H1 (cell line): ENCODE data around the gene EXD3. TPM values are rescaled to one million over a fixed set of nuclear protein-coding genes. Genes with fewer than 3 reads are reported as not detected.

Source experiments
- CTCF ChIA-PET: fragments of 300-600 bp; sonication (Branson Sonifier 250); formaldehyde crosslinking; loops from one replicate; lab custom pipeline; 2021; ENCODE audit not compliant: partially characterized antibody; lab: Charles Lee
- POLR2A ChIA-PET: fragments of 300-600 bp; sonication (Branson Sonifier 250); formaldehyde crosslinking; loops from one replicate; lab custom pipeline; 2021; ENCODE audit warnings: inconsistent platforms; ENCODE audit not compliant: partially characterized antibody; lab: Charles Lee
- DNase-seq, 2 experiments: peaks; one replicate each; pipeline versions ENCODE4 v3.0.0 to v3.0.0-alpha.2; 2010 to 2022; ENCODE audit warnings: low spot score in 2 of 2, low read depth in 1 of 2, mixed read lengths in 1 of 2
- FAIRE-seq: peaks from 2 replicates; lab custom pipeline; 2011; peaks lifted over from hg19 to GRCh38; lab: Jason Lieb, UNC
- H2AFZ ChIP-seq: 2 replicates; pipeline ENCODE4 v1.8.1; 2012; ENCODE audit warnings: low read length, inconsistent platforms
- H2AK5ac ChIP-seq: 2 replicates; pipeline ENCODE4 v1.6.1; 2013; ENCODE audit warnings: low read depth, low read length
- H2BK120ac ChIP-seq: replicated peaks from 2 replicates; pipeline ENCODE3; 2013; ENCODE audit warnings: low read depth, low read length, inconsistent platforms
- H2BK12ac ChIP-seq: 2 replicates; pipeline ENCODE4 v1.6.1; 2013; ENCODE audit warnings: low read depth, low read length
- H2BK15ac ChIP-seq: 2 replicates; pipeline ENCODE4 v1.6.1; 2013; ENCODE audit warnings: low read length
- H2BK20ac ChIP-seq: 2 replicates; pipeline ENCODE4 v1.6.1; 2013; ENCODE audit warnings: low read length
- H2BK5ac ChIP-seq: 2 replicates; pipeline ENCODE4 v1.6.1; 2013; ENCODE audit warnings: low read depth, low read length
- H3K14ac ChIP-seq: 2 replicates; pipeline ENCODE4 v1.6.1; 2013; ENCODE audit warnings: inconsistent platforms; ENCODE audit not compliant: insufficient read length
- H3K18ac ChIP-seq: 2 replicates; pipeline ENCODE4 v1.6.1; 2013; ENCODE audit warnings: low read length; ENCODE audit errors: extremely low read depth
- H3K23ac ChIP-seq: 2 replicates; pipeline ENCODE4 v1.6.1; 2013; ENCODE audit warnings: inconsistent platforms; ENCODE audit not compliant: insufficient read length
- H3K23me2 ChIP-seq: 2 replicates; pipeline ENCODE4 v1.6.1; 2013; ENCODE audit warnings: low read depth, low read length
- H3K27ac ChIP-seq: 2 replicates; pipeline ENCODE4 v1.6.1; 2011; ENCODE audit warnings: low read depth, low read length, inconsistent platforms
- H3K27me3 ChIP-seq, 4 experiments: replicated peaks in 1 of 4; 1 replicate in 1 of 4; 2 replicates in 3 of 4; pipeline versions ENCODE4 v1.6.1 to v1.8.1; 2011 to 2013; ENCODE audit warnings: low read length in 3 of 4, mild to moderate bottlenecking in 3 of 4, inconsistent platforms in 2 of 4, mixed read lengths in 2 of 4, moderate library complexity in 1 of 4; ENCODE audit not compliant: control insufficient read depth in 3 of 4, insufficient read depth in 3 of 4; ENCODE audit errors: extremely low read depth in 1 of 4
- H3K36me3 ChIP-seq, 4 experiments: 2 replicates each; pipeline versions ENCODE4 v1.6.1 to v1.8.1; 2011 to 2013; ENCODE audit warnings: mild to moderate bottlenecking in 4 of 4, low read length in 3 of 4, moderate library complexity in 2 of 4, control low read depth in 1 of 4, inconsistent platforms in 1 of 4; ENCODE audit not compliant: insufficient read depth in 4 of 4, control insufficient read depth in 2 of 4
- H3K4ac ChIP-seq: replicated peaks from 2 replicates; pipeline ENCODE3; 2013; ENCODE audit warnings: low read length, low read depth, mixed read lengths, inconsistent platforms; ENCODE audit not compliant: insufficient read length
- H3K4me1 ChIP-seq, 4 experiments: replicated peaks in 1 of 4; 1 replicate in 1 of 4; 2 replicates in 3 of 4; pipeline versions ENCODE4 v1.6.1 to v1.8.1; 2011 to 2013; ENCODE audit warnings: low read length in 3 of 4, inconsistent platforms in 2 of 4, mixed read lengths in 1 of 4; ENCODE audit not compliant: insufficient read depth in 4 of 4, control insufficient read depth in 3 of 4
- H3K4me2 ChIP-seq, 2 experiments: 2 replicates each; pipeline versions ENCODE4 v1.6.1 to v1.8.1; 2011 to 2013; ENCODE audit warnings: low read depth in 2 of 2, low read length in 2 of 2, control low read depth in 1 of 2, inconsistent platforms in 1 of 2, mild to moderate bottlenecking in 1 of 2; ENCODE audit not compliant: insufficient read depth in 1 of 2
- H3K4me3 ChIP-seq, 4 experiments: fragments of 200-600, 300-600 bp in 1 of 4; sonication (generic), shearing (Covaris generic), sonication (Bioruptor Twin) in 1 of 4; 2 replicates each; pipeline versions ENCODE4 v1.5.1 to v1.8.1; 2011 to 2016; ENCODE audit warnings: low read length in 4 of 4, low read depth in 3 of 4, control low read depth in 2 of 4, inconsistent platforms in 2 of 4, mild to moderate bottlenecking in 2 of 4, mixed read lengths in 1 of 4, moderate library complexity in 1 of 4; ENCODE audit not compliant: insufficient read depth in 2 of 4; ENCODE audit errors: extremely low read depth in 1 of 4
- H3K56ac ChIP-seq: replicated peaks from 2 replicates; pipeline ENCODE3; 2013; ENCODE audit warnings: low read depth, mild to moderate bottlenecking, mixed read lengths, low read length, inconsistent platforms; ENCODE audit not compliant: insufficient read length
- H3K79me1 ChIP-seq: 2 replicates; pipeline ENCODE4 v1.6.1; 2013; ENCODE audit warnings: low read depth, low read length, control low read depth
- H3K79me2 ChIP-seq, 2 experiments: 2 replicates each; pipeline versions ENCODE4 v1.6.1 to v1.8.1; 2012 to 2013; ENCODE audit warnings: low read length in 2 of 2, mild to moderate bottlenecking in 2 of 2, inconsistent platforms in 1 of 2; ENCODE audit not compliant: insufficient read depth in 2 of 2, control insufficient read depth in 1 of 2
- H3K9ac ChIP-seq, 4 experiments: replicated peaks in 1 of 4; 1 replicate in 1 of 4; 2 replicates in 3 of 4; pipeline versions ENCODE4 v1.6.1 to v1.8.1; 2011 to 2013; ENCODE audit warnings: low read depth in 3 of 4, low read length in 3 of 4, control low read depth in 2 of 4, mild to moderate bottlenecking in 2 of 4, moderate library complexity in 2 of 4, inconsistent platforms in 1 of 4; ENCODE audit errors: extremely low read depth in 1 of 4
- H3K9me3 ChIP-seq, 2 experiments: 2 replicates each; pipeline versions ENCODE4 v1.6.1 to v1.8.1; 2012 to 2013; ENCODE audit warnings: mild to moderate bottlenecking in 2 of 2, moderate library complexity in 2 of 2, control low read depth in 1 of 2, inconsistent platforms in 1 of 2, low read depth in 1 of 2, low read length in 1 of 2, mixed read lengths in 1 of 2; ENCODE audit not compliant: insufficient read depth in 2 of 2
- H4K20me1 ChIP-seq, 2 experiments: replicated peaks in 1 of 2; 2 replicates each; pipeline versions ENCODE3 to v1.8.1; 2011 to 2013; ENCODE audit warnings: inconsistent platforms in 2 of 2, low read length in 2 of 2, mild to moderate bottlenecking in 1 of 2; ENCODE audit not compliant: insufficient read depth in 2 of 2, control insufficient read depth in 1 of 2
- H4K5ac ChIP-seq: 2 replicates; pipeline ENCODE4 v1.6.1; 2013; ENCODE audit warnings: low read length, low read depth, mixed read lengths, inconsistent platforms; ENCODE audit not compliant: insufficient read length
- H4K8ac ChIP-seq: 2 replicates; pipeline ENCODE4 v1.8.0; 2013; ENCODE audit warnings: mild to moderate bottlenecking, moderate library complexity, low read length, inconsistent platforms; ENCODE audit not compliant: insufficient read depth; ENCODE audit errors: extremely low read depth
- H4K91ac ChIP-seq: replicated peaks from 2 replicates; pipeline ENCODE3; 2013; ENCODE audit warnings: low read length, mixed read lengths, inconsistent platforms; ENCODE audit not compliant: insufficient read length
- SP4 ChIP-seq: IDR thresholded peaks from 2 replicates; pipeline ENCODE4 v1.6.1; 2012; ENCODE audit warnings: low read length, inconsistent platforms
- WGBS, 2 experiments: shearing (Covaris generic) in 1 of 2; methylation state at CpG; one replicate each; pipeline versions ENCODE4 v1.1.6 to v1.1.7; 2013 to 2015; ENCODE audit warnings: low lambda C conversion rate in 2 of 2, mixed read lengths in 2 of 2, inconsistent platforms in 1 of 2, low coverage in 1 of 2, missing lambda C conversion rate in 1 of 2; ENCODE audit not compliant: insufficient replicate concordance in 2 of 2, insufficient coverage in 1 of 2, insufficient read length in 1 of 2; ENCODE audit errors: extremely low coverage in 1 of 2, missing lambda C conversion rate in 1 of 2; 5-methylcytosine and 5-hydroxymethylcytosine counted together
- polyA plus RNA-seq, 7 experiments: library from polyadenylated mRNA; depleted of rRNA in 3 of 7; stranded (reverse) in 5 of 7; unstranded in 2 of 7; fragments of >200 nt in 5 of 7; fragments of 200-250 nt in 2 of 7; gene quantifications; 1 replicate in 5 of 7; 2 replicates in 1 of 7; 4 replicates in 1 of 7; pipeline versions ENCODE4 v1.2.1 to v1.2.3, GENCODE V29; 2011 to 2013; ENCODE audit warnings: missing spikeins in 2 of 7, mixed read lengths in 2 of 7
- total RNA-seq: library from RNA; stranded (reverse); fragmentation: NEBNext Ultra II Directional; extraction: Animal tissue kit (Norgen Biotek cat#: 25700); gene quantifications from 2 replicates; pipeline ENCODE4 v1.2.1, GENCODE V29; 2021
- TF ChIP-seq, protein P1 (sequence below), 3 experiments: IDR thresholded peaks; 1 replicate in 2 of 3; 2 replicates in 1 of 3; pipeline versions ENCODE4 v1.5.1 to v1.6.1; 2011; ENCODE audit warnings: low read length in 3 of 3, mild to moderate bottlenecking in 3 of 3, inconsistent platforms in 2 of 3, low read depth in 1 of 3, moderate library complexity in 1 of 3; ENCODE audit not compliant: insufficient read depth in 1 of 3; ENCODE audit errors: control extremely low read depth in 1 of 3

The EXD3 gene
- total and polyA plus RNA-seq, 2 of the 8 experiments (the other 6 are each of a cell fraction or from before 2014, with no cell fraction given) = 7.2 to 9.4 TPM

GRCh38 chr9:137435980-137436760, 13.2 kb upstream of the EXD3 start:
- no peak for DNase-seq
- Histone ChIP-seq H2BK15ac (no peak overlapping the region), H3K23ac (no peak overlapping the region), H2BK20ac (no peak overlapping the region), H4K91ac (no peak overlapping the region), H2BK5ac (no peak overlapping the region)
- TF ChIP-seq SP4 = no peak
- TF ChIP-seq, protein P1, sequence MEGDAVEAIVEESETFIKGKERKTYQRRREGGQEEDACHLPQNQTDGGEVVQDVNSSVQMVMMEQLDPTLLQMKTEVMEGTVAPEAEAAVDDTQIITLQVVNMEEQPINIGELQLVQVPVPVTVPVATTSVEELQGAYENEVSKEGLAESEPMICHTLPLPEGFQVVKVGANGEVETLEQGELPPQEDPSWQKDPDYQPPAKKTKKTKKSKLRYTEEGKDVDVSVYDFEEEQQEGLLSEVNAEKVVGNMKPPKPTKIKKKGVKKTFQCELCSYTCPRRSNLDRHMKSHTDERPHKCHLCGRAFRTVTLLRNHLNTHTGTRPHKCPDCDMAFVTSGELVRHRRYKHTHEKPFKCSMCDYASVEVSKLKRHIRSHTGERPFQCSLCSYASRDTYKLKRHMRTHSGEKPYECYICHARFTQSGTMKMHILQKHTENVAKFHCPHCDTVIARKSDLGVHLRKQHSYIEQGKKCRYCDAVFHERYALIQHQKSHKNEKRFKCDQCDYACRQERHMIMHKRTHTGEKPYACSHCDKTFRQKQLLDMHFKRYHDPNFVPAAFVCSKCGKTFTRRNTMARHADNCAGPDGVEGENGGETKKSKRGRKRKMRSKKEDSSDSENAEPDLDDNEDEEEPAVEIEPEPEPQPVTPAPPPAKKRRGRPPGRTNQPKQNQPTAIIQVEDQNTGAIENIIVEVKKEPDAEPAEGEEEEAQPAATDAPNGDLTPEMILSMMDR (IDR thresholded peaks at IDR 0.05; ENCODE audit: control extremely low read depth in 1 of 3, insufficient read depth in 1 of 3, low read depth in 1 of 3, low read length in 3 of 3) = no peak
- TF ChIP-seq, all 59 proteins: peak for 0
- no peak overlapping the region for H2AFZ ChIP-seq
- H3K18ac ChIP-seq = no peak overlapping the region
- no peak overlapping the region for H4K5ac ChIP-seq
- H3K36me3 ChIP-seq = no peaks in the 10 kb centered on the region
- 91% methylated on average over 39 of the region's 42 CpGs; no CpG with 5 or more reads in 1 of the 2 experiments for WGBS, 2 experiments
- H3K27me3 ChIP-seq = no peaks in the 10 kb centered on the region
- H3K4me3 ChIP-seq = no peak overlapping the region
- no peak overlapping the region for H3K27ac ChIP-seq
- no peak overlapping the region for H3K4ac ChIP-seq
- no peak overlapping the region for H3K14ac ChIP-seq
- H3K9ac ChIP-seq = no peak overlapping the region
- no peaks in the 10 kb centered on the region for H3K79me1 ChIP-seq
- H2BK12ac ChIP-seq = no peak overlapping the region
- FAIRE-seq = no peak
- H3K4me2 ChIP-seq = no peak overlapping the region
- no peak overlapping the region for H2AK5ac ChIP-seq
- ChIA-PET POLR2A (interaction anchor here (1.2 to 1.8 kb wide), 3 partner anchors 10 to 13 kb away, joined by 3 to 8 read pairs (median 5); partner anchors contain the start of genes EXD3 and NOXA1), CTCF (interaction anchor here (1.0 to 2.0 kb wide), 6 partner anchors 9 to 149 kb away, joined by 3 to 8 read pairs (median 4); partner anchors contain the start of genes EXD3, NOXA1 and NRARP)
- H4K20me1 ChIP-seq = no peaks in the 10 kb centered on the region
- H3K79me2 ChIP-seq = no peaks in the 10 kb centered on the region
- peak overlapping the region; percentile 5; the same call in 1 of the 2 replicates for H4K8ac ChIP-seq
- no peak overlapping the region for H2BK120ac ChIP-seq
- no peak overlapping the region for H3K56ac ChIP-seq
- no peaks in the 10 kb centered on the region for H3K23me2 ChIP-seq
- H3K9me3 ChIP-seq = no peaks in the 10 kb centered on the region
- no peaks in the 10 kb centered on the region for H3K4me1 ChIP-seq
